Skin of body (tissue), 2 donors: ENCODE data around the gene GMNN. TPM values are rescaled to one million over a fixed set of nuclear protein-coding genes. Genes with fewer than 3 reads are reported as not detected.
"Not testable (repeated sequence)": the region's sequence is repeated elsewhere in the genome, so short reads cannot be mapped to it uniquely, and the experiment has no call there.

Experiments
- DNase-seq: peaks from one replicate; lab custom pipeline; 2025; lab: John Stamatoyannopoulos, UW
- total RNA-seq: library from RNA; depleted of rRNA; stranded (reverse); fragments of >200 nt; gene quantifications from one replicate; pipeline ENCODE4 v1.2.3, GENCODE V29; 2014

The GMNN gene
- total RNA-seq, 1 donor from 2014 or later = 18.2 TPM

DNA sequence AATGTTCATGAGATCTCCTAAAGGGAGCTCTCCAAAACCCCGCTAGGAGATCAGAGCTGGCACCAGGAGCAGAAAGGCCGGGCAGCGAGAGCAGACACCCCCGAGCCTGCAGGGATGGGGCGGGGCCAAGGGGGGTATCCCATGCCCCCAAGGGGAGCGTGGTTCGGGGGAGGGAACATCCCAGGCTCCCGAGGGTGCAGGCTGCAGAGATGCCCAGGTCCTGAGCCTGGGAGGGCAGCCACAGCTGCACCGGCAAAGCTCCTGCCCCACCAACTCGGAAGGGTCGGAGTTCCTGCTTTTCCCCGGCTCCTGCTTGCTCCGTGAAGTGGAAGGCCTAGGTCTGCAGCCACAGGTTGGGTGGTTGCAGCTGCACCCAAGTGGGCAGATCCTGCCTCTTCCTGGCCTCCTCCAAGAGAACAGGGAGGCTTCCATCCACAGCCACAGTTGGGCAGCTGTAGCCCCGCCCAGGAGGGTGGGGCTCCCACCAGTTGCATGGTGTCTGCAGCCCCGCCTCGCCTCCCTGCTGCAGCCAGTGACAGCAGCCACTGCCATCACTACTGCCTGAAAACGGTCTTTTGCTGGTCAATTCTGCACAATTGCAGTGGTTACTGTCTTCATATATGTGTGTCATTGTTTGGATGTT is 13.4 kb upstream of the GMNN start:
- no peak for DNase-seq

DNA sequence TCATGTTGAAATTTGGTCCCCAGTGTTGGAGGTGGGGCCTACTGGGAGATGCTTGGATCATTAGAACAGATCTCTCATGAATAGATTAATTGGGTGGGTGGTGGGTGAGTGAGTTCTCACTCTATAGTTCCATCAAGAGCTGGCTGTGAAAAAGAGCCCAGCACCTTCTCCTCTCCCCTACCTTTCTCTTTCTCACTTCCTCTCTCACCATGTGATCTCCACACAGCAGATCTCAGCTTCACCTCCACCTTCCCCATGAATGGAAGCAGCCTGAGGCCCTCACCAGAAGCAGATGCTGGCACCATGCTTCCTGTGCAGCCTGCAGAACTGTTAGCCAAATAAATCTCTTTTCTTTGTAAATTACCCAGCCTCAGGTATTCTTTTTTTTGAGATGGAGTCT is 12.9 kb upstream of the GMNN start:
- no peak for DNase-seq

DNA sequence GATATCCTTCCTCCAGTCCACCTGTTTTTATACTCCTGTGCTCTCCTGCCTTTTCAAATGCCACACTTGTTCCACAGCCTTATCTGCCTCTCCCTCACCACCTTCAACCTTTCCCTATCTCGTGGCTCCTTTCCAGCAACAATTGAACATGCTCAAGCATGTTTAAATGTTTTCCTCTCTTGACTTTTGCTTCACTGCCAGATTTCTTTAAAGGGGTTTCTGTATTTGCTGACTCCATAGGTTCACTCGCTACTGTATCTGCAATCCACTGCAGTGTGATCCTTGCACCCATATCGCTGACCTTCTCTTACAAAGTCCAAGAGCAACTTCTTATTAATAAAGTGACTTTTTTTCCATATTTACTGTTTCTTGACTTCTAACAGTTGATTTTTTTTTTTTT is 11.2 kb upstream of the GMNN start:
- no peak for DNase-seq

DNA sequence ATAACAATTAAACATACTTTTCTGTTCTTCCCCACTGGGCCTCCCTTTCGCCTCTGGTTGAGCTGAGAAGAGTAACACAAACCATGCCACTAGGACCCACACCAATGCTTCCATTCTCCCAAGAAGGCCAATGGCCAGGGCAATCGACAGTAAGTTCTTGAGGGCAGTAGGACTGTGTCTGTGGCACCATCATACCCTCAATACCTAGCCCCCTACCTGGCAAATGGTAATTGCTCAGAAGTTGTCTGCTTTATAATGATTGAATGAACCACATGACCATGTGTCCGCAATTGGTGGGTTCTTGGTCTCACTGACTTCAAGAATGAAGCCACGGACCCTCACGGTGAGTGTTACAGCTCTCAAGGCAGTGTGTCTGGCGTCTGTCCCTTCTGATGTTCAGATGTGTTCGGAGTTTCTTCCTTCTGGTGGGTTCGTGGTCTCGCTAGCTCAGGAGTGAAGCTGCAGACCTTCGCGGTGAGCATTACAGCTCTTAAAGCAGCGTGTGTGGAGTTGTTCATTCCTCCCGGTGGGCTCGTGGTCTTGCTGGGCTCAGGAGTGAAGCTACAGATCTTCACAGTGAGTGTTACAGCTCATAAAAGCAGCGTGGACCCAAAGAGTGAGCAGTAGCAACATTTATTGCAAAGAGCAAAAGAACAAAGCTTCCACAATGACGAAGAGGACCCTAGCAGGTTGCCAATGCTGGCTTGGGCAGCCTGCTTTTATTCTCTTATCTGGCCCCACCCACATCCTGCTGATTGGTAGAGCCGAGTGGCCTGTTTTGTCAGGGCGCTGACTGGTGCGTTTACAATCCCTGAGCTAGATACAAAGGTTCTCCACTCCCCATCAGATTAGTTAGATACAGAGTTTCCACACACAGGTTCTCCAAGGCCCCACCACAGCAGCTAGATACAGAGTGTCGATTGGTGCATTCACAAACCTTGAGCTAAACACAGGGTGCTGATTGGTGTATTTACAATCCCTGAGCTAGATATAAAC is 9.6 kb upstream of the GMNN start:
- DNase-seq = not testable (repeated sequence)

DNA sequence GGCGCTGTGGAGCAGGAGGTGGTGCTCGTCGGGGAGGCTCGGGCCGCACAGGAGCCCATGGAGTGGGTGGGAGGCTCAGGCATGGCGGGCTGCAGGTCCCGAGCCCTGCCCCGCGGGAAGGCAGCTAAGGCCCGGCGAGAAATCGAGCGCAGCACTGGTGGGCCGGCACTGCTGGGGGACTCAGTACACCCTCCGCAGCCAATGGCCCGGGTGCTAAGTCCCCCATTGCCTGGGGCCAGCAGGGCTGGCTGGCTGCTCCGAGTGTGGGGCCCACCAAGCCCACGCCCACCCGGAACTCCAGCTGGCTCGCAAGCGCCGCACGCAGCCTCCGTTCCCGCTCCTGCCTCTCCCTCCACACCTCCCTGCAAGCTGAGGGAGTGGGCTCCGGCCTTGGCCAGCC is 8.8 kb upstream of the GMNN start:
- DNase-seq = not testable (repeated sequence)

DNA sequence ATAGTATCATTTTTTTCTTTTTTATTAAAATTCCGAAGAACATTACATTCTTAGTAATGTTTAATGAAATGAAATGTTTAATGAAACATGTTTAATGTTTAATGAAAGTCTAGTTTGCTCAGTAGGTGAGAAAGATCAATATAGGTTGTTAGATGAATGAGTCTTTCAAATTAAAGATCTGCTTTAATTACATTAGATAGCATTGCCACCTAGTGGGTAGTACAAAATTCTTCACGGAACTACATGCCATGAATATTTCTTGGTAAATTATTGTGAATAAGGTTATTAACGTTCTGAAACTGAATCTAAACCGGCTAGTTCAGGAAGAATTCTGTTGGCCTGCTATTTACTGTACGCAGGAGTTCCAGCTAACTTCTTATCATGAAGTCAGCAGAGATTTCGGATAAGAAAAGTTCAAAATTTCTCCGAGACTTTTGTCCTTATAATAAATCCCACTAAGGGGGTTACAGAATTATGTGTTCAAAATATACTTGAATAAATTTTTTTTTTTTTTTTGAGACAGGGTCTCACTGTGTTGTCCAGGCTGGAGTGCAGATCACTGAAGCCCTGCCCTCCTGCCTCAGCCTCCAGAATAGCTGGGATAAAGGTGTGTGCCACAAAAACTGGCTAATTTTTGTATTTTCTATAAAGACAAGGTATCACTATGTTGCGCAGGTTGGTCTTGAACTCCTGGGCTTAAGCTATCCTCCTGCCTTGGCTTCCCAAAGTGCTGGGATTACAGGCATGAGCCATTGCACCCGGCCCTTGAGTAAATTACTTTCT is 7.9 kb upstream of the GMNN start:
- no peak for DNase-seq

DNA sequence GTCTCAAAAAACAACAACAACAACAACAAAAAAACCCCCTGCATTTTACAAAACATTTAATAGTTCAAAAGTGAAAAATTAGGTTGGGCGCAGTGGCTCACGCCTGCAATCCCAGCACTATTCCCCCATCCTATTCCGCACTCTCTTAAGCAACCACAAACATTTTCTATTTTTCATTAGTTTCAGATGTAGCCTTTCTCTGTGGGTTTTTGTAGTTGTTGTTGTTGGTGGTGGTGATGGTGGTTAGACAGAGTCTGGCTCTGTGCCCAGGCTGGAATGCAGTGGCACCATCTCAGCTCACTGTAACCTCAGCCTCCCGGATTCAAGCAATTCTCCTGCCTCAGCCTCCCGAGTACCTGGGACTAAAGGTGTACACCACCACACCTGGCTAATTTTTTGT is 6.4 kb upstream of the GMNN start:
- DNase-seq = peak; percentile 14

DNA sequence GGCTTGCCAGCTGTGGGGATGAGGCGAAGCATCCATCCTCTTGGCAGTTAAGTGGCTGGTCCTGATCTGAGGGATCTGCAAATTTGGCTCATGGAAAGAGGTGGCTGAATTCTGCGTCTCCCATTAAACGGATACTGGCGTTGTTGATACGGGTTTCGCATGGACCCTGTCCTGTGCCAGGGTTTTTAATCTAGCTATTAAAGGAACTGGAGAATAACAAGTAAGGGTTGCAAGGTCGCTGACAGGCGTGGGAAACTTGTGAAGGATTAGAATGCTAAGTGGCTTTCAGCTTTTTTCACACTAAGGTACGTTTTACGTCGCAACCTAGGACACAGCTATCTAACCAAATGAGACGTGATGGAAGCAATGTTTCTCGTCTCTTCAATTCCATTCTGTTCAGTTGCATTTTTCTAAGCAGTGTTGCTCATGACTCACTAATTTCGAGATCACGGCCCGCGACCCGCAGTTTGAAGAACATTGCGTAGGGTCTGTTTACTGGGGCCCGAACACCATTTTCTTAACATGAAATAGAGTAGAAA is 852 bp downstream of the GMNN start:
- no peak for DNase-seq

DNA sequence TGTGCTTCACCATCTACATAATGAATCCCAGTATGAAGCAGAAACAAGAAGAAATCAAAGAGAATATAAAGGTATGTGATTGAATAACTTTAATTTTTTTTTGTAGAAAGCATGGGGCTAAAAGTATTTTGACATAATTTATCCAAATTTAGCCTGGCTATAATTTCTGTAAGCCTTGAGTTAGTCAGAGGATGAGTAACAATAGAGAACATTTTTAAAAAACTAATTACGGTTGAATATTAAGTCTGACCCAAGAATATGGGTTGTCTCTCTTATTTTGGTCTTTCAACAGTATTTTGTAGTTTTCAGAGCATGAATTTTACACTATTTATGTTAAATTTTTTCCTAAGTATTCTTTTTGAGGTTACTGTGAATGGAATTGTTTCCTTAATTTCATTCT is 2.5 kb downstream of the GMNN start:
- no peak for DNase-seq

DNA sequence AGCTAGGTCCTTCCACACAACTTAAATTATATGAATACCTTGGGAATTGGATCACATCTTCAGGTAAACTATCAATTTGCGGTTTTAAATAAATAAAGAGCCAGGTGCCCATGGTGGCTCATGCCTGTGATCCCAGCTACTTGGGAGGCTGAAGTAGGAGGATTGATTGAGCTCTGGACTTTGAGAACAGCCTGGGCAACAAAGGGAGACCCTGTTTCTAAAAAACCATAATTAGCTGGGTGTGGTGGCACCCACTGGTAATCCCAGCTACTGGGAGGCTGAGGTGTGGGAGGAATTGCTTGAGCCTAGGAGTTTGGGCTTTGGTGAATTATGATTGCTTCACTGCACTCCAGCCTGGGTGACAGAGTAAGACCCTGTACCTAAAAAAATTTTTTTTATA is 3.4 kb downstream of the GMNN start:
- DNase-seq = no peak

DNA sequence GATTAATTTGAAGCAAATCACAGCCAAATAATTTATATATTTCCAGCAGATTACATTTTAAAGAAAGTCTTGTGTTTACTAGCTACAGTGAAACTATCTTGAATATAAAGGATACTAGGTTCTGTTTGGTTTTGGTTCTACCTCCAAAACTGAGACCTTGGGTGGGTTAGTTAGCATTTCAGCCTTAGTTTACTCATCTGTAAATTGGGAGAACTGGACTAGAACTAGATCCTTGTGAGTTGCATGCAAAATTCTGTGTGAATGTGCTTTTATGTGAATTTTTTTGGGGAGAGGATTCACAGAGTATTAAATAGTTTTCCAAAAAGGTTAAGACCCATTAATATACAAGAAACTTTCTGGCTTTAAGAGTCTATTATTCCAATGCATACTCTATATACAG is 4.1 kb downstream of the GMNN start:
- DNase-seq = no peak

DNA sequence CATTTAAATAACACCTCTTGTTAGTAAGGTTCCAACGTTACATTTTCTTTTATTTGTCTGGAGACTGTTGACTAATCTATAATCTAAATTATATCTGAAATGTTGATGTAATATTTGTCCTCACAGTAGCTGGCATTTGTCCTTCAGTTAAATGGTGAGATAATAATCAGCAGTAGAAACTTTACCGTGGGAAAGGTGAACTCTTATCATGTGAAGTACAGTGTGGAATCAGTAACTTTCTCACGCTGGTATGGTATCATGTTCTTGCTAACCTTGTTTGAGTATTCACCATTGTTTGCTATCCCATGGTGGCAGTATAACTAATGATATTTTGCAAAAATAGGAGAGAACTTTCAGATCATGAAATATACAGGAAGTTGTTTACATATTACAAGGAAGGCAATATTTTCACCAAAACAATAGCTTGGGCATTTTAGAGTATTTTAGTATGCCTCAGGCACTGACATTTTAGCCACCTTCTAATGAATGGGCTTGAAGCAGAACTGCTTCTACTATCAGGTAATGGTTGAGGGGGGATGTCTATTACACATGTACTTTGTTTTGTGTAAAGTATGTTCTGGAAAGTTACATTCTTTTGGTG is 4.8 kb downstream of the GMNN start:
- DNase-seq = no peak

DNA sequence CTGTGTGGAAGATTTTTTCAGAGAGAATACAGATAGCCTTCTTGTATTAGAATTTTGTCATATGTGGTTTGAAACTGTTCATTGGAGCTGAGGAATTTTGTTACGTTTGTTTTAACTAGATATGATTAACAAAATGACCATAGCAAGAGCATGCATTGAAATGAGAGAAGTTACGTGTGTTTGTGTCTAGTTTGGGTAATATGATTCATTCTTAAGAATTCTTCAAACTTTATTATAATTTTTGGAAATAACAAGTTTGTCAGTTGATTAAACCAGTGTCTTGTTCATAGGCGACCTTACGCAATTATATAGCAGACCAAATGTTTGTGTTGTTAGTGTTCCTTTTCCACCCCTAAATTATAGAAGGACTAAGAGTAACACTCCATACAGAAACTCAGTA is 5.5 kb downstream of the GMNN start:
- no peak for DNase-seq

DNA sequence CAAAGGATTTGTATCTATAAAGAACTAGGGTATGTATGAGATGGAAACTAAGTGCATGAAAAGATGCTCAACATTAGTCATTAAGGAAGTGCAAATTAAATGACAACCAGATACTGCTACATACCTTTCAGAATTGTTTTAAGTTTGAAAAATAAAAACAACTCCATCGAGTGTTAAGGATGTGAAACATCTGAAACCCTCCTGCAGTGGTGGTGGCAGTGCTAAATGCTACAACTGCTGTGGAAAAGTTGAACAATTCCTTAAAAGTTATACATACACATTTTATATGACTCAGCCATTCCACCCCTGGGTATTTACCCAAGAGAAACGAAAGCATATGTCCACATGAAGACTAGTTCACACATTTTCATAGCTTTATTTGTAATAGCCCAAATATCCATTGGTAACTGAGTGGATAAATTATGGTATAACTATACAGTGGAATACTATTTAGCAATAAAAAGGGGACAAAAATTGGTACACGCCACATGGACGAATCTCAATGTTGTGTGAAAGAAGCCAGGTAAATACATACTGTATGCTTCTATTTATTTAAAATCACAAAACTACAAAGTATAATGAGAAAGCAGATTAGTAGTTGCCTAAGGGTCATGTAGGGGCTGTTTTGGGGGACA is 13.4 kb downstream of the GMNN start:
- DNase-seq = no peak

DNA sequence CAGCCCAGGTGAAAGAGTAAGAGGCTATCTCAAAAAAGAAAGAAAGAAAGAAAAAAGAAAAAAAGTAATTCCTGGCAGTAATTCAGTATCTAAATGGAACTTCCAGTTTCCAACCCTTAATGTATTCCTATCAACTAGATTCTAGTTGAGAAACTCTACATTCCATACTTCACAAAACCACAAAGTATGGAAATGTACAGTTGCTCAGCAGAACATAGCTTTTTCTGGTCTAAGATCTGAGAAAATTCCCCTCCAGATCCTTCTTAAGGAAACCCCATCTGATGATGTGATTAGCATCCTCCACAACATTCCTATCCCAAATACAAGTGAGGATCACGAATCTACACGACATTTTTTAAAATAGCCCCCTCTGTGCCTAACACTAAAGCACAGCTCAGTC is 20.4 kb downstream of the GMNN start:
- no peak for DNase-seq

DNA sequence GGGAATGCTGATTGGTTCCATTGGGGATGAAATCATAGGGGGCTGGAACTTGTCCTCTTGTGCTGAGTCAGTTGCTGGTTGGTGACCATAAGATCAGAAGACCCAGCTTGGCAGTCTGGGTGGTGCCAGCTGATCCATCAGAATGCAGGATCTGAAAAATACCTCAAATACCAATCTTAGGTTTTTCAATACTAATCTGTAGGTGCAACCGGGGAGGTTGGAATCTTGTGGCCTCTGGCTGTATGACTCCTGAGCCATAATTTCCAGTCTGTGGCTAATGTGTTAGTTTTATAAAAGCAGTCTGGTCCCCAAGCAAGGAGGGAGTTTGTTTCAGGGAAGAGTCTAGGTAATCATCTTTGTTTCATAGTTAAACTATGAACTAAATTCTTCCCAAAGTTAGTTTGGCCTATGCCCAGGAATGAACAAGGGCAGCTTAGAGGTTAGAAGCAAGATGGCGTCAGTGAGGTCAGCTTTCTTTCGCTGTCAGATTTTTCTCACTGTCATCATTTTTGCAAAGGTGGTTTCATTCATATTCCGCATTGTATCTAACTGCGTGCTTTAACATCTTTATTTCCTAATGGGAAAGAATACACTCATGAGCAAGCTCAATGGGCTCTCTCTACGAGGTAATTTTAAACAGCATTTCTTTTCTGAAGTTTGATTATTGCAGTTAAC is 22.0 kb downstream of the GMNN start:
- no peak for DNase-seq

DNA sequence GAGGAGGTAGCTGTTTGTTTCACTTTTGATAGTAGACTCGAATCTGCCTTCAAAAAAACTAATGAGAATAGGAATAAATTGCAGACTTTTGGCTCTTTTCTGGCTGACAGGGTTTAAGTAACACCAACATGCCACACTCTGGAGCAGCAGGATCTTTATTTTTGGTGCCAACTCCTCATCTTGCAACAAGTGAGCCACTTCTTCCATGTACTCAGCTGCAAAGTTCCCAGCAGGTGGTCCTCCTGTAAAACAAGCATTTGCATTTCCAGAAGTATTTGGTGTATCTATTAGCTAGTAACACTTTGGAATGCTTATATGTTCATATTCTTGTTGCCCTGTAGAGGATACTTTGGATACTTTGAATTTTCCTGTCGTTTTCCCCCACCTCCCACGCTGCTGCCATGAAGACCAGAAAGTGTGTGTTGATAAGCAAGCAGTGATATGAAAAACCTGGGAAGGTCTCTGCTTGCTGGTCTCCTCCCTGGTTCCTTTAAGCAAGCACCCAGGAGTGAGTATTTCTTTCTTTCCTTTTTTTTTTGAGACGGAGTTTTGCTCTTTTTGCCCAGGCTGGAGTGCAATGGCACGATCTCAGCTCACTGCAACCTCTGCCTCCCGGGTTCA is 23.0 kb downstream of the GMNN start:
- no peak for DNase-seq

DNA sequence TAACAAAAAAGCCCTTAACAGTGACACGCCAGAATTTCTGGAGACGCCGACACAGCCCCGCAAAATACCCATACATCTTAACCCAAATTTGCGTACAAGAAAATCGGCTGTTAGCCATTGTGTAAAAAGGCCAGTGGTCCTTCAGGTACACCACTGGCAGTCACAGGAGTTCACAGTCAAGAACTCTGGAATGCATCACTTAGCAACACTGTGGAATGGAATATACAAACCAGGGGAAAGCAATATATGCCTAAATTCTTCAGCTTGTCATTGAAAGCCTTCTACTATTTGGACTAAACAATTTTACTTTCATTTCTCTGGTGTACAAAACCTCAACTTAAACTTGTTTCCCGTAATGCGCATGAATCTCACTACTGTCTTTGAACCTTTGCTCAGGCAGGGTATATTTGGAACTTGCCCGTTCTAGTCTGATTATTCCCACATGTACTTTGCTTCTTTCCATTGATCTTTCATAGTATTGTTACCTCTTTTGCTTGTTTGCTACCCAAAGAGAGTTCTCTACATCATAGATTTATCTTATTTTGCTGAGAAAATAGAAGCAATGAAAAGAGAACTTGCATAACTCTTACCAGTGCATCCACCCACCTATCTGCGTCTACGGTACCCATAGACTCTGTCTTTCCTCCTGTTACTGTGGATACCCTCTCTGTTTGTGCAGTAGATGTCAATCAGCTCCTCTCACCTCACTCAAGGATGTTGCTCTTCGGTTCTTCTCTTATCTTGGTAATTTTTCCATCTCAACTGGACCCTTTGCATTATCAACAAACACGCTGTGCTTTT is 24.2 kb downstream of the GMNN start, which contains the start of gene ARMH2:
TSS of gene ARMH2 (minus strand) at position 178 of the 801 bp plus-strand sequence. CDS start at position 118, 60 bp downstream.
- no peak for DNase-seq

DNA sequence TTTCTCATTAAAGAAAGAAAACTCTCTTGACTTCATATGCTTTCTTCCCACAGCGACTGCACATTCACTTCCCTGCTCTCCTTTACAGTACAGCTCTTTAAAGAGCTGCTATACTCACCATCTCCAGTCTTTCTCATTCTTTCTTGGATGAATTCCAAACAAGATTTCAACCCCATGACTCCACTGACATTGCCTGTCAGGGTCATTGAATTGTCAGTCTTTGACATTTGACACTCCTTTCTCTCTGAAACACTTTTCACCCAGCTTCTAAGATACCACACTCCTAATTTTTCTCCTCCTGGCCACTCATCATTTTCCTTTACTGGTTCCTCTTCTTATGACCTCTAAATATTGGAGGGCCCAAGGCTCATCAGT is 24.8 kb downstream of the GMNN start:
- DNase-seq = no peak
